ENCODE data around the gene LGALS9. TPM values are rescaled to one million over a fixed set of nuclear protein-coding genes. Genes with fewer than 3 reads are reported as not detected.
A peak's percentile ranks its signal among the peaks of the same experiment; 100 is the strongest.

The LGALS9 gene
- polyA plus RNA-seq, 1 of the 3 experiments (the other 2 are of a cell fraction): 0.21 TPM

DNA sequence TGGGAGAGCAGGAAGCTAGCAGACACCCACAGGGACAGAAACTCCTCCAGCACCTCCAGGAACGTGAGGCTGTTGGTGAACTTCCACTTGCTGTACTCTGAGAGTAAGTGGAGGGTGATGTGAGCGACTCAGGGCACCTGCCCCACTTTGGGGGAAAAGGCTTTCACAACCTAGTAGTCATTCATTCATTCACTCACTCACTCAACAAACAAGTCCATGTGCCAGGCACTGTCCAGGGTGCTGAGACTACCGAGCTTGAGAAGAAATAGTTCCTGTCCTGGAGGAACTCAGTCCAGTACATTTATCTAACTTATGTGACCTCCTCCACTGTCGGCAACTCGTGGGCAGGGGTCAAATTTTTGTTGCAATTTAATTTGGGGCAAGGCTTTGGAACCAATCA, 26.6 kb downstream of the LGALS9 start:
- Histone ChIP-seq H3K9me3 (no peaks in the 10 kb centered on the region), H3K27me3 (ENCODE audit: insufficient read depth) (no peaks in the 10 kb centered on the region), H3K4me3 (ENCODE audit: low read depth in 2 of 2, low read length in 1 of 2) (no peak overlapping the region), H2AFZ (ENCODE audit: low read depth) (no peak overlapping the region), H3K9ac (no peak overlapping the region), H4K20me1 (ENCODE audit: insufficient read depth) (no peaks in the 10 kb centered on the region), H3F3A (replicated peaks; ENCODE audit: insufficient read depth) (no peaks in the 10 kb centered on the region), H3K36me3 (replicated peaks in 1 of 2; ENCODE audit: control insufficient read depth in 1 of 2, insufficient read depth in 2 of 2, low read length in 1 of 2) (no peaks in the 10 kb centered on the region), H3K9me2 (no peaks in the 10 kb centered on the region), H3K4me1 (ENCODE audit: control insufficient read depth in 1 of 2, insufficient read depth in 2 of 2, low read depth in 1 of 2, low read length in 1 of 2) (no peaks in the 10 kb centered on the region; a peak in 1 of 4 replicates), H3K27ac (ENCODE audit: low read depth in 2 of 2, low read length in 1 of 2) (no peak overlapping the region), H3K79me2 (ENCODE audit: insufficient read depth) (no peaks in the 10 kb centered on the region), H3K4me2 (no peak overlapping the region)
- CTCF ChIA-PET: interaction anchor here (0.8 to 17.8 kb wide), 6 partner anchors 11 to 223 kb away, joined by 3 to 286 read pairs (median 4); no protein-coding TSS in a partner anchor
- TF ChIP-seq JUND (IDR thresholded peaks at IDR 0.05) (no peak), TEAD4 (IDR thresholded peaks at IDR 0.05; ENCODE audit: borderline replicate concordance, insufficient read depth) (no peak)
- TF ChIP-seq, protein P1, sequence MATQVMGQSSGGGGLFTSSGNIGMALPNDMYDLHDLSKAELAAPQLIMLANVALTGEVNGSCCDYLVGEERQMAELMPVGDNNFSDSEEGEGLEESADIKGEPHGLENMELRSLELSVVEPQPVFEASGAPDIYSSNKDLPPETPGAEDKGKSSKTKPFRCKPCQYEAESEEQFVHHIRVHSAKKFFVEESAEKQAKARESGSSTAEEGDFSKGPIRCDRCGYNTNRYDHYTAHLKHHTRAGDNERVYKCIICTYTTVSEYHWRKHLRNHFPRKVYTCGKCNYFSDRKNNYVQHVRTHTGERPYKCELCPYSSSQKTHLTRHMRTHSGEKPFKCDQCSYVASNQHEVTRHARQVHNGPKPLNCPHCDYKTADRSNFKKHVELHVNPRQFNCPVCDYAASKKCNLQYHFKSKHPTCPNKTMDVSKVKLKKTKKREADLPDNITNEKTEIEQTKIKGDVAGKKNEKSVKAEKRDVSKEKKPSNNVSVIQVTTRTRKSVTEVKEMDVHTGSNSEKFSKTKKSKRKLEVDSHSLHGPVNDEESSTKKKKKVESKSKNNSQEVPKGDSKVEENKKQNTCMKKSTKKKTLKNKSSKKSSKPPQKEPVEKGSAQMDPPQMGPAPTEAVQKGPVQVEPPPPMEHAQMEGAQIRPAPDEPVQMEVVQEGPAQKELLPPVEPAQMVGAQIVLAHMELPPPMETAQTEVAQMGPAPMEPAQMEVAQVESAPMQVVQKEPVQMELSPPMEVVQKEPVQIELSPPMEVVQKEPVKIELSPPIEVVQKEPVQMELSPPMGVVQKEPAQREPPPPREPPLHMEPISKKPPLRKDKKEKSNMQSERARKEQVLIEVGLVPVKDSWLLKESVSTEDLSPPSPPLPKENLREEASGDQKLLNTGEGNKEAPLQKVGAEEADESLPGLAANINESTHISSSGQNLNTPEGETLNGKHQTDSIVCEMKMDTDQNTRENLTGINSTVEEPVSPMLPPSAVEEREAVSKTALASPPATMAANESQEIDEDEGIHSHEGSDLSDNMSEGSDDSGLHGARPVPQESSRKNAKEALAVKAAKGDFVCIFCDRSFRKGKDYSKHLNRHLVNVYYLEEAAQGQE (IDR thresholded peaks at IDR 0.05; ENCODE audit: low read depth, low read length): peak; percentile 91
- 32% methylated on average over 5 of the region's 5 CpGs for WGBS (ENCODE audit: low lambda C conversion rate)
- POLR2A ChIA-PET: no interaction called here
- no peak for DNase-seq

DNA sequence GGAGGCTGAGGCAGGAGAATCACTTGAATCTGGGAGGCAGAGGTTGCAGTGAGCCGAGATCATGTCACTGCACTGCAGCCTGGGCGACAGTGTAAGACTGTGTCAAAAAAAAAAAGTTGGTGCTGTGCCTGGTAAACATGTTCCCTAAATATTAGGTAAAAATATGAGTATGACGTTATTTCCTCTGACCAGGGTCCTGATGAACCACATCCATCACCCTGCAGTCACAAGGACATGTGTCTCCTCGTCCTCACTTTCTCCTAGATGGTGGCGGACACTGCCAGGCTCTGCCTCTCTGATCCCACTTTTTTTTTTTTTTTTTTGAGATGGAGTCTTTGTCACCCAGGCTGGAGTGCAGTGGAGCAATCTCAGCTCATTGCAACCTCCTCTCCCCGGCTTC, 28.7 kb downstream of the LGALS9 start:
- no peak for DNase-seq
- WGBS (ENCODE audit: low lambda C conversion rate): 37% methylated on average over 6 of the region's 6 CpGs
- H3K79me2 ChIP-seq (ENCODE audit: insufficient read depth): no peaks in the 10 kb centered on the region
- no peaks in the 10 kb centered on the region for H4K20me1 ChIP-seq (ENCODE audit: insufficient read depth)
- no peaks in the 10 kb centered on the region for H3K27me3 ChIP-seq (ENCODE audit: insufficient read depth)
- CTCF ChIA-PET: interaction anchor here (0.9 to 17.8 kb wide), 4 partner anchors 8 to 218 kb away, joined by 3 to 286 read pairs (median 8); no protein-coding TSS in a partner anchor
- no peaks in the 10 kb centered on the region for H3K9me3 ChIP-seq
- no peaks in the 10 kb centered on the region for H3K4me1 ChIP-seq (ENCODE audit: control insufficient read depth in 1 of 2, insufficient read depth in 2 of 2, low read depth in 1 of 2, low read length in 1 of 2)
- no peak overlapping the region for H2AFZ ChIP-seq (ENCODE audit: low read depth)
- H3F3A ChIP-seq (replicated peaks; ENCODE audit: insufficient read depth): no peaks in the 10 kb centered on the region
- H3K4me2 ChIP-seq: no peak overlapping the region
- no peak overlapping the region for H3K27ac ChIP-seq (ENCODE audit: low read depth in 2 of 2, low read length in 1 of 2)
- no peaks in the 10 kb centered on the region for H3K36me3 ChIP-seq (replicated peaks in 1 of 2; ENCODE audit: control insufficient read depth in 1 of 2, insufficient read depth in 2 of 2, low read length in 1 of 2)
- no peak overlapping the region for H3K4me3 ChIP-seq (ENCODE audit: low read depth in 2 of 2, low read length in 1 of 2)
- H3K9ac ChIP-seq: no peak overlapping the region
- no peaks in the 10 kb centered on the region for H3K9me2 ChIP-seq
- POLR2A ChIA-PET: no interaction called here
- no peak for TF ChIP-seq MEF2A (IDR thresholded peaks at IDR 0.05; ENCODE audit: borderline replicate concordance, low read depth)
- no peak for TF ChIP-seq GATA2 (CRISPR knock-in tag; IDR thresholded peaks at IDR 0.05)
- TF ChIP-seq RFX5 (IDR thresholded peaks at IDR 0.05; ENCODE audit: low read length): no peak
- no peak for TF ChIP-seq MXI1 (IDR thresholded peaks at IDR 0.05; ENCODE audit: low read depth, low read length)
- TF ChIP-seq NFIC (IDR thresholded peaks at IDR 0.05; ENCODE audit: borderline replicate concordance): no peak

DNA sequence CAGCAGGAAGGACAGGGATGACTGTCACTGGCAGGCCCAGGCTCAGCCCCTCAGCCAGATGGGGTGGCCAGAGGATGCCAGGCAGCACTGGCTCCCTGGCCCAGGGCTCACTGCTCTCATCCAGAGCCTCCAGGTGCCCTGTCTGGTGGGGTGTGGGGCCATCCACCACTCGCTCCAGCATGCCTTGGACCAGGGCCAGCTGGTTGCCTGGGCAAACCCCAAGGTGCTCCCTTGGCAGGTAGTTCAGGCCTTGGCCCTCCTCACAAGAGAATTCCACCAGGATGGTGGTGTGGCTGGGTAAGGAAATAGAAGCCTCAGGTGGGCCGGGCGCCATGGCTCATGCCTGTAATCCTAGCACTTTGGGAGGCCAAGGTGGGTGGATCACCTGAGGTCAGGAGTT, 29.4 kb downstream of the LGALS9 start:
- ChIA-PET CTCF (interaction anchor here (2.6 to 17.8 kb wide), 2 partner anchors 9 to 97 kb away, joined by 13 to 286 read pairs; no protein-coding TSS in a partner anchor), POLR2A (no interaction called here)
- no peak for DNase-seq
- no peaks in the 10 kb centered on the region for H3K36me3 ChIP-seq (replicated peaks in 1 of 2; ENCODE audit: control insufficient read depth in 1 of 2, insufficient read depth in 2 of 2, low read length in 1 of 2)
- no peaks in the 10 kb centered on the region for H3F3A ChIP-seq (replicated peaks; ENCODE audit: insufficient read depth)
- H3K9me3 ChIP-seq: no peaks in the 10 kb centered on the region
- no peak overlapping the region for H3K4me3 ChIP-seq (ENCODE audit: low read depth in 2 of 2, low read length in 1 of 2)
- no peaks in the 10 kb centered on the region for H3K27me3 ChIP-seq (ENCODE audit: insufficient read depth)
- H3K9ac ChIP-seq: no peak overlapping the region
- H2AFZ ChIP-seq (ENCODE audit: low read depth): no peak overlapping the region
- H4K20me1 ChIP-seq (ENCODE audit: insufficient read depth): no peaks in the 10 kb centered on the region
- H3K4me1 ChIP-seq (ENCODE audit: control insufficient read depth in 1 of 2, insufficient read depth in 2 of 2, low read depth in 1 of 2, low read length in 1 of 2): no peaks in the 10 kb centered on the region
- no CpG with 5 or more reads among the region's 3 CpGs for WGBS (ENCODE audit: low lambda C conversion rate)
- no peak overlapping the region for H3K4me2 ChIP-seq
- no peak overlapping the region for H3K27ac ChIP-seq (ENCODE audit: low read depth in 2 of 2, low read length in 1 of 2)
- no peaks in the 10 kb centered on the region for H3K79me2 ChIP-seq (ENCODE audit: insufficient read depth)
- H3K9me2 ChIP-seq: no peaks in the 10 kb centered on the region
- TF ChIP-seq, protein P2, sequence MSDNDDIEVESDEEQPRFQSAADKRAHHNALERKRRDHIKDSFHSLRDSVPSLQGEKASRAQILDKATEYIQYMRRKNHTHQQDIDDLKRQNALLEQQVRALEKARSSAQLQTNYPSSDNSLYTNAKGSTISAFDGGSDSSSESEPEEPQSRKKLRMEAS (IDR thresholded peaks at IDR 0.05; ENCODE audit: low read depth): no peak
- TF ChIP-seq, protein P3, sequence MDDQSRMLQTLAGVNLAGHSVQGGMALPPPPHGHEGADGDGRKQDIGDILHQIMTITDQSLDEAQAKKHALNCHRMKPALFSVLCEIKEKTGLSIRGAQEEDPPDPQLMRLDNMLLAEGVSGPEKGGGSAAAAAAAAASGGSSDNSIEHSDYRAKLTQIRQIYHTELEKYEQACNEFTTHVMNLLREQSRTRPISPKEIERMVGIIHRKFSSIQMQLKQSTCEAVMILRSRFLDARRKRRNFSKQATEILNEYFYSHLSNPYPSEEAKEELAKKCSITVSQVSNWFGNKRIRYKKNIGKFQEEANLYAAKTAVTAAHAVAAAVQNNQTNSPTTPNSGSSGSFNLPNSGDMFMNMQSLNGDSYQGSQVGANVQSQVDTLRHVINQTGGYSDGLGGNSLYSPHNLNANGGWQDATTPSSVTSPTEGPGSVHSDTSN (IDR thresholded peaks at IDR 0.05): no peak
- TF ChIP-seq RCOR1 (IDR thresholded peaks at IDR 0.05; ENCODE audit: low read length): no peak
- TF ChIP-seq, protein P4, sequence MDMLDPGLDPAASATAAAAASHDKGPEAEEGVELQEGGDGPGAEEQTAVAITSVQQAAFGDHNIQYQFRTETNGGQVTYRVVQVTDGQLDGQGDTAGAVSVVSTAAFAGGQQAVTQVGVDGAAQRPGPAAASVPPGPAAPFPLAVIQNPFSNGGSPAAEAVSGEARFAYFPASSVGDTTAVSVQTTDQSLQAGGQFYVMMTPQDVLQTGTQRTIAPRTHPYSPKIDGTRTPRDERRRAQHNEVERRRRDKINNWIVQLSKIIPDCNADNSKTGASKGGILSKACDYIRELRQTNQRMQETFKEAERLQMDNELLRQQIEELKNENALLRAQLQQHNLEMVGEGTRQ (IDR thresholded peaks at IDR 0.05; ENCODE audit: borderline replicate concordance, low read depth, low read length): no peak
- TF ChIP-seq ELF1 (IDR thresholded peaks at IDR 0.05): no peak
- no peak for TF ChIP-seq SIN3A (IDR thresholded peaks at IDR 0.05; ENCODE audit: borderline replicate concordance, low read depth, low read length)
- TF ChIP-seq, protein P5, sequence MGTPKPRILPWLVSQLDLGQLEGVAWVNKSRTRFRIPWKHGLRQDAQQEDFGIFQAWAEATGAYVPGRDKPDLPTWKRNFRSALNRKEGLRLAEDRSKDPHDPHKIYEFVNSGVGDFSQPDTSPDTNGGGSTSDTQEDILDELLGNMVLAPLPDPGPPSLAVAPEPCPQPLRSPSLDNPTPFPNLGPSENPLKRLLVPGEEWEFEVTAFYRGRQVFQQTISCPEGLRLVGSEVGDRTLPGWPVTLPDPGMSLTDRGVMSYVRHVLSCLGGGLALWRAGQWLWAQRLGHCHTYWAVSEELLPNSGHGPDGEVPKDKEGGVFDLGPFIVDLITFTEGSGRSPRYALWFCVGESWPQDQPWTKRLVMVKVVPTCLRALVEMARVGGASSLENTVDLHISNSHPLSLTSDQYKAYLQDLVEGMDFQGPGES (IDR thresholded peaks at IDR 0.05; ENCODE audit: low read depth, low read length): no peak
- no peak for TF ChIP-seq TEAD4 (IDR thresholded peaks at IDR 0.05; ENCODE audit: borderline replicate concordance, insufficient read depth)
- no peak for TF ChIP-seq GATA2 (CRISPR knock-in tag; IDR thresholded peaks at IDR 0.05)
